A172 (cell line): Measurements from ENCODE around the gene LENEP. TPM values are rescaled to one million over a fixed set of nuclear protein-coding genes. Genes with fewer than 3 reads are reported as not detected.
"Not testable (repeated sequence)": the region's sequence is repeated elsewhere in the genome, so short reads cannot be mapped to it uniquely, and the experiment has no call there.

Source experiments
- DNase-seq: peaks from one replicate; pipeline ENCODE4 v3.0.0-alpha.2; 2015; ENCODE audit warnings: low spot score
- total RNA-seq: library from RNA; depleted of rRNA; stranded (reverse); fragments of >200 nt; shearing (Covaris generic); gene quantifications from 2 replicates; pipeline ENCODE4 v1.2.3, GENCODE V29; 2014

Gene LENEP
- total RNA-seq, 1 experiment from 2014 or later: not detected

DNA sequence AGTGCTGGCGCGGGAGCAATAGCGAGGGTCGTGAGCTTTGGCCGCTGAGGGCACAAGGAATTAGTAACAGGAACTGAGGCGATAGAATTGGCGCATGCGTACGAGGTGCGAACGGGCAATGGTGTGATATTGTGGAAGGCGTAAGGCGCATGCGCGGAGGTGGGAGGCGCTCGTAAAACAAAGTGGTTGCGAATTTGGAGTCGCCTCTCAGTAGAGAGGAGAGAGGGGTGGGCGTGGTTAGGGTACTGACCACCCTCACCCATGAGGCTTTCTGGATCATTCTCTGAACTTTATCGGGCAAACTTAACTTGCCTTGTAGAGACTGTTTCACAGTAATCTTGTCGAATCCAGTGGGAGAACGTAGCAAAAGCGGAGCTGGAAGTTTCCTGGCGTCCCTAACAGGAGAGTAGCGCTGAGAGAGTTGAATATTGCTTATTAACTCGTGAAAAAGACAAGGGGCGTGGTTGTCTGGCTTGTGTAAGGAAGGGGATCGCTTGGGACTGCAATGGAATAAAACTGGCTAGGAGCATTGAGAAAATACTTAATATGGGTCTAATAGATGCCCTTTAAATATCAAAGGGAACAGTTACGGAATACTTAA lies 18.5 kb upstream of the LENEP start:
- peak; percentile 98 for DNase-seq

- peak; percentile 63 for DNase-seq
These were observed 17.9 kb upstream of the LENEP start for GRCh38 chr1:154975409-154976059.

DNA sequence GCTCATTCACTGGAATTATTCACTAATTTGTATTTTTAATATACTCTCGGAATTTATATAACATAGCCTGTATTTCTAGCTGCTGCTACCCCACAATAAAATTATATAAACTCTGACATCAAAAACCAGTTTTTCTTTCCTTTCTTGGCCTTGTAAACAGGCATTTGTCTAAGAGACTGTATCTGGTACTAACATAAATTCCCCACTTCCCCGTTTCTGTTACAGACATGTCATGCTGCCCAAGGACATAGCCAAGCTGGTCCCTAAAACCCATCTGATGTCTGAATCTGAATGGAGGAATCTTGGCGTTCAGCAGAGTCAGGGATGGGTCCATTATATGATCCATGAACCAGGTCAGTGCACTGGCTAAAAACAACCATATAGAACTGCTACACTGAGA lies 15.6 kb upstream of the LENEP start:
- DNase-seq: not testable (repeated sequence)

DNA sequence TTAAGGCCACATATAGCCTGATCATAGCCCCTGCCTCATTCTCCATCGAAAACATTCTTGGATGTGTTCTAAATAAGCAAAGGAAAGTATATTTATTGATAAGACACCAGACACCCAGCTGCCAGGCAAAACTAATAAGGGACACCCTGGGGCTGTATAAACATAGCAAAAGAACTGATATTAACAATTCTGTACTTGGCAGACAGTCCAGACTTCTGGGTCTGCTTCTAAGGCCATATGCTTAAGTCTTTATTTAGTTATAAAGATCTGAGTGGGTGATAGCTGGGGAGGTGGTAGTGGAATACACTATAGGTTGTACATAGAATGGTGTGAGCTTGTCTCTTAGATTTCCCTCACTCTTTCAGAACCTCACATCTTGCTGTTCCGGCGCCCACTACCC lies 15.0 kb upstream of the LENEP start:
- DNase-seq: no peak

DNA sequence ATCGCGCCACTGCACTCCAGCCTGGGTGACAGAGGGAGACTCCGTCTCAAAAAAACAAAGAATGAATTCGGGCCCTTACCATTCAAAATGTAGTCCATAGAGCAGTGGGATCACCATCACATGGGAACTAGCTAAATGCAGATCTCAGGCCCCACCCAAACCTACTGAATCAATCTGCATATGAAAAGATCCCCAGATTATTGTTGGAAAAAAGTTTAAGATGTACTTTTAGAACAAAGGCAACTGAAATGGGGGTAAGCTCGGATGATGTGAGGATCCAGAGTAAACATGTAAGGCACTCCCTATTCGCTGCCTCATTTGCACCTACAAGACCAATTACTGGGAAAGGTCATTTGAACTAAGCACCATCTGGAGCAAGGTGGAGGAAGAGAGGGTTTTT lies 11.0 kb upstream of the LENEP start:
- no peak for DNase-seq

DNA sequence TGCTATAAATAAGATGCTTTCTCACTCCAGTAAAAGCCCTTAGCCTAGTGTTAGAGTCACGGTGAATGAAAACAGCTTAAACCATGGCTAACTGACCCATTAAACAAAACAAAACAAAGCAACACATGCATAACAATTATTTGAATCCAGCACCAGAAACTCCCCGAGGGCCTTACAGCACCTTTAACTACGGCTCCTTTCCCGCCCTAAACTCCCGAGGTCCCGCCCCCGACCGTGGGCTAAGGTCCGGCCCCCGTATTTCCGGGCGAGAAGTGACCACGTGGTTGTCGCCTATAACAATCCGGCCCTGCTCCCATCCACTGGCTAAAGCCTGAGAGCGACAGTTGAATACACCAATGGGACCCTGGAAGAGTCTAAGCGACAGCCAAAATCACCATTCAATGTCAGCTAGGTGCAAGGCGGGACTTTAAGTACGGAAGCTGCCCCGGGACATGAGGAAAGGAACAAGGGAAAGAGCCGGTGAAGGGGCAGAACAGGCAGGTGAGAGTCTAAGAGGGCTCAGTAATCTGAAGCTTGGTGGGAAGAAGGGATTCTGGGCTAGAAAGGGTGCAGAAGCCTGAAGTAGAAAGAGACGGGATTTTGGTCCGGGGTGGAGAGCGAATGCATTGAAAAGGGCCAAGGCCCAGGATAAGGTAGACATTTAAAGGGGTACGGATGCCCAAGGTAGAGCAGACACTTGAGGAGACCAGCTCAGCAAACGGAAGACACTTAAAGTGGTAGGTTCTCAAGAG lies 10.3 kb upstream of the LENEP start, which contains the start of gene FLAD1:
Gene FLAD1 (plus strand): TSS at position 448 of the 752 bp plus-strand sequence. CDS start 351 bp downstream, outside the sequence.
- peak; percentile 100 for DNase-seq

GRCh38 chr1:154983776-154984466 lies 9.5 kb upstream of the LENEP start:
- DNase-seq: no peak

- DNase-seq: not testable (repeated sequence)
These were observed 6.7 kb upstream of the LENEP start for GRCh38 chr1:154986736-154987135.

DNA sequence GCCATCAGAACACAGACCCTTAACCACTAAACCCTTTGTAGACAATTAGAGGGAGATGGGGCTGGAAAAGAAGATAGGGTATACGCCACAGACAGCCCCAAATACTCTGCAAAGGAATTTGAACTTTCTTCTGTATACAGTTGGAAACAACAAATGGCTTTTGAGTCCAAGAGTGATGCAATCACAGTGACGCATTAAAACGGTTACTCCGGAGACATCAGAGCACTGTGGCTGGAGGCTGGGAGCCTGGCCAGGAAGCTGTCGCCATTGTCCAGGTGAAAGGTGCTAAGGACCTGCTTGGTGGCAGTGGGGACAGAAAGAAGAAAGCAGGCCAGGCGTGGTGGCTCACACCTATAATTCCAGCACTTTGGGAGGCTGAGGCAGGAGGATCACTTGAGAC lies 6.1 kb upstream of the LENEP start:
- no peak for DNase-seq

- DNase-seq: no peak
These were observed 5.1 kb upstream of the LENEP start for GRCh38 chr1:154988058-154988954.

DNA sequence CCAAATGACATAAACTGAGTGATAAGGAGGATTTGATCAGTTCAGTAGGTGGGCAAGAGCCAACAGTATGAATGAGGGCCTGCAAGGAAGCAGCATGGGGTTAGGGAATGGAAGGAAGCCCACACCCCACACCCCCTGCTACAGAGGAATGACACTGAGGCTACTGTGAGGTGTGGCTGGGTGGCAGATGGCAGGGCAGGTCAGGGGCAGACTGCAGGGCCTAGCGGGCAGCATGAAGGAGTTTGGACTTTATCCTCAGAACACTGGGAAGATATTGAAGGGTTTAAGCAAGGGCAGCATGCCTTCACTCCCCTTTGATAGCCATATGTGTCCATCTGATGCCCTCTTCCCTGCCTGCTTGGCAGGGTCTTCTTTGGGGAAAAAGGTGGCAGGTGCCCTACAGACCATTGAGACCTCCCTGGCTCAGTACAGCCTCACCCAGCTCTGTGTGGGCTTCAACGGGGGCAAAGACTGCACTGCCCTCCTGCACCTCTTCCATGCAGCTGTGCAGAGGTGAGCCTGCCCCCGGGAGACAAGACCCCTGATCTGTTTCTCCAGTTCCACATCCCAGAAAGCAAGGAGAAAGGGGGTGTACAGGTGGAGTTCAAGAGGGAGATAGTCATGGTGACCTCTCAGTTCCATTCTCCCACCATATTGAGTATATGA lies 4.1 kb upstream of the LENEP start:
- no peak for DNase-seq

- DNase-seq: no peak
These were observed 3.1 kb upstream of the LENEP start for GRCh38 chr1:154990276-154990675.

DNA sequence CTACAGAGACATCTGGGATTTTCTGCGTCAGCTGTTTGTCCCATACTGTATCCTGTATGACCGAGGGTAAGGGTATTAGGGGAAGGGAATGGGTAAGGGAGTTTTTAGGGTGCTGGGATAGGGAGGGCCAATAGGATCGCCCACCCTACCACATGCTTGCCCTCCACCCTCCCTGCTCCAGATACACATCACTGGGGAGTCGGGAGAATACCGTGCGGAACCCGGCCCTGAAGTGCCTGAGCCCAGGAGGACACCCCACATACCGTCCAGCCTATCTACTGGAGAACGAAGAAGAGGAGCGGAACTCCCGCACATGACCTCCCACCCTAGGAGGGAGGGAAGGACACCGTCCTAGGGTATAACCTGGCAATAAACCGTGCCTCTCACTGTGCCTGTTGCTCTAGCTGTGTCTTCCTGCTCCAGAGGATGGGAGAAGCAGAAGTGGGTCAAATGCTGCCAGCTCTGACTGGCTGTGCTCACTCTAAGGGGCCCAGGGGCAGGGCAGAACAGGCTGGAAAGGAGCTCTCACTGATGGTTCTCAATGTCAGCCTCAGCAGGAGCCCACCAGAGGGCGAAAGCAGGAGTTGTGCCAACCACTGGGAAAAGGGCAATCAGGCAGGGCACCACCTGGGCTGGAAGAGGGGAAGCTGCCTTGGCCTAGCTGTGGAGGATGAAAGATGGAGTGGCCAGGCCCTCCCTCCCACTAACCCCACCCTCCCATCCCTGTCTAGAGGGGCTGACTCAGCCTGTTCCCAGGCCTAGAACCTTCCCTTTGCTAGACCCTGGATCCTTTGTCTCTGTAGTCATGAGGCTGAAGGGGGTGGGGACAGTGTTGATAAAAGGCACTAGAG lies 440 bp upstream of the LENEP start:
- DNase-seq: peak; percentile 78

- no peak for DNase-seq
These were observed 842 bp downstream of the LENEP start for GRCh38 chr1:154994269-154994587.

DNA sequence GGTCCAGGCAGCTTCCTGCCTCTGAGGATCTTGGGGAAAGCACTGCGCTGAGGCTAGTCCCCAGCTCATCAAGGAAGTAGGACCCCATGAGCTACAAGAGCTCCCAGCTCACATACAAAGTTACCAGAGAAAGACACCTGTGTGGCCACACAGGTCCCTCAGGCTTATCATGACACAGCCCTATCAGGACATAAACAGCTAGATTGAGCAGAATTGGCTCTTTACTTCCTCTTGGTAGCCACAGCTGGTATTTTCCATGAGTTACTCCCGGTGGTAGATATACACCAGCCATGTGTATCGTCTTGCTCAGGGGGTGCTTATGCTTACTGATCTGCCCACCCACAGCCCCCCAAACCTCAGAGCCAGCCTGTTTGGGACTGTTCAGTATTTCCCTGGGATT lies 1.2 kb downstream of the LENEP start:
- no peak for DNase-seq

GRCh38 chr1:154995301-154995983 lies 2.1 kb downstream of the LENEP start:
- DNase-seq: peak; percentile 71

DNA sequence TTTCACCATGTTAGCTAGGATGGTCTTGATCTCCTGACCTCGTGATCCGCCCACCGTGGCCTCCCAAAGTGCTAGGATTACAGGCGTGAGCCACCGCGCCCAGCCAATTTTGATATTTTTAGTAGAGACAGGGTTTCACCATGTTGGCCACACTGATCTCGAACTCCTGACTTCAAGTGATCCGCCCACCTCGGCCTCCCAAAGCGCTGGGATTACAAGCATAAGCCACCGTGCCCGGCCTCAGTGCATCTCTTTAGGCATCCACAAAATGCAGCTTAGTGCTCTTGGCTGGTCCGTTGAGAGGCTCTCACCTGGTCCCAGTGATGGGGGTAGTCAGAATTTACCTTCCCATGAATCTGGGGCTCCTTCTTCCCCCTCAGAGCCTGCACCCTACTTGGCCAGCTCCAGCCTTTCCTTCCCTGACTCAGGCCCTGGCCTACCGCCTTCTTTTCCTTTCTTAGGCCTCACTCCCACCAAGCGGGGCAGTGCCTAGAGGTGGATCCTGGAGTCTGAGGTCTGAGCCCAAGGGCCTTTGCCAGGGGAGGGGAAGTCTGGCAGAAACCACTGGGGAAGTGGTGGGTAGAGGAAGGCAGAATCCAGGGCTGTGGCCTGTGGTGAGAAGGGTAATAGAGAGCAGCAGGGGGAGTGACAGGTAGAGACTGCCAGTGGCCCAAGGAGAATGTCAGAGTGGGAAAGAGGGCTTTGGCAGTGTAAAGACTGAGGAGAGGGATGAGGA lies 3.7 kb downstream of the LENEP start:
- no peak for DNase-seq

- DNase-seq: no peak
These were observed 4.9 kb downstream of the LENEP start for GRCh38 chr1:154998201-154998780.
